GM19372 (cell line): ENCODE measurements around the gene ITGAE.
"Not testable (repeated sequence)": the region's sequence is repeated elsewhere in the genome, so short reads cannot be mapped to it uniquely, and the experiment has no call there.

Experiments
- ATAC-seq: cut with Tn5 transposase; IDR thresholded peaks from one replicate; pipeline ENCODE4 v1.9.1; 2021; ENCODE audit warnings: mild to moderate bottlenecking, low read depth, moderate library complexity; ENCODE audit not compliant: unreplicated experiment

Gene ITGAE

DNA sequence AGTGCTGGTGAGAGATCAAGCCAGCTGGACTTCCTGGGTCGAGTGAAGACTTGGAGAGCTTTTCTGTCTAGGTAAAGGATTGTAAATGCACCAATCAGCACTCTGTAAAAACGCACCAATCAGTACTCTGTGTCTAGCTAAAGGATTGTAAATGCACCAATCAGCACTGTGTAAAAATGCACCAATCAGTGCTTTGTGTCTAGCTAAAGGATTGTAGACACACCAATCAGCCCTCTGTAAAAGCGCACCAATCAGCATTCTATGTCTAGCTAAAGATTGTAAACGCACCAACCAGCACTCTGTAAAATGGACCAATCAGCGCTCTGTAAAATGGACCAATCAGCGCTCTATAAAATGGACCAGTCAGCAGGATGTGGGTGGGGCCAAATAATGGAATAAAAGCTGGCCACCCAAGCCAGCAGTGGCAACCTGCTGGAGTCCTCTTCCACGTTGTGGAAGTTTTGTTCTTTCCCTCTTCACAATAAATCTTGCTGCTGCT, 98.9 kb downstream of the ITGAE start:
- ATAC-seq: not testable (repeated sequence)

DNA sequence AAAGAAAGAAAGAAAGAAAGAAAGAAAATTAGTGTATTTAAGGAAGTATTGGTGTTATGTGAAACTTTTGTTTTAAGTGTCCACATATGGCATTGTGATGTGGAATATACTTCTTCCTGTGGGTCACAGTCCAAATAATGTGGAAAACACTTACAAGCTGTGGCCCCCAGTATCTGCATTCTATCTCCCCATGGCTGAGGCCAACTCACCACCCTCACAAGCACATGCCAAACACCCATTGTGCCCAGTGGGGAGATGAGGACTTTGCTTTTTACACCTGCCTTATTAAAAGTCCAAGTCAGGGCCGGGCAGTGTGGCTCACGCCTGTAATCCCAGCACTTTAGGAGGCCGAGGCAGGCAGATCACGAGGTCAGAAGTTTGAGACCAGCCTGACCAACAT, 101.0 kb downstream of the ITGAE start:
- no peak for ATAC-seq

DNA sequence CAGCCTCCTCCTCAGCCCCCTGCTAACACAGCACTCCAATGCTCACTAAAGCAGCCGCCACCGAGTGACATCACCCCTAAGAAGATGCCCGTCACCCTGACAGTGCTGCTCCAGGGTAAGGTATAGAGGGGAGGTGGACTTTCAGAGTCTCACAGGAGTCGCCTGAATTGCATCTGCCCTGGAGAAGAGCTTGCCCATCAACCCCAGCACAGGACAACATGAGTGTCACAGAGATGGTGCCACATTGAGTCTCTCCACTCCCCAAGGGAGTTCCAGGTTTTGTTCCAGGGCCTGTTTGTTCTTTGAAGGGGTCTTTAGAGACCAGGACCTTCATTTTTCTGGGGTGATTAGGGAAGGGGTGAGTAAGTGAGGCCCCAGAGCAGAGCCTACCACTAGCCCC, 102.8 kb downstream of the ITGAE start:
- ATAC-seq: no peak

DNA sequence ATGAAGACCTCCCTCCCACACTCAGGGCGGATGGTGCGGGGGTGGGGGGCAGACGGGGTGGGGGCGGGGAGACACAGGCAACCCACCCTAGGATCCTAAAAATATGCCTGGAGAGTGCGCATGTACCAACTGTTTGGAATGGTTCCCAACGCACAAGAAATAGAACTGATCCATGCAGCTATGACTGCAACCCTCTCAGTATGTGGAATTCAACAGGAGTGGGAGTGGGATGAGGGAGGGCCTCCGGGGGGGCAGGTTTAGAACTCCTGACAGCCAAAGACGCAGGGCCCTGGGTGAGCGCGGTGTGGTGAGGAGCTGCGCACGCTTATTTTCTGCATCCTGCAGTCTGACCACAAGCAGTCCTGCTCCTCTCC, 103.9 kb downstream of the ITGAE start:
- ATAC-seq: no peak

DNA sequence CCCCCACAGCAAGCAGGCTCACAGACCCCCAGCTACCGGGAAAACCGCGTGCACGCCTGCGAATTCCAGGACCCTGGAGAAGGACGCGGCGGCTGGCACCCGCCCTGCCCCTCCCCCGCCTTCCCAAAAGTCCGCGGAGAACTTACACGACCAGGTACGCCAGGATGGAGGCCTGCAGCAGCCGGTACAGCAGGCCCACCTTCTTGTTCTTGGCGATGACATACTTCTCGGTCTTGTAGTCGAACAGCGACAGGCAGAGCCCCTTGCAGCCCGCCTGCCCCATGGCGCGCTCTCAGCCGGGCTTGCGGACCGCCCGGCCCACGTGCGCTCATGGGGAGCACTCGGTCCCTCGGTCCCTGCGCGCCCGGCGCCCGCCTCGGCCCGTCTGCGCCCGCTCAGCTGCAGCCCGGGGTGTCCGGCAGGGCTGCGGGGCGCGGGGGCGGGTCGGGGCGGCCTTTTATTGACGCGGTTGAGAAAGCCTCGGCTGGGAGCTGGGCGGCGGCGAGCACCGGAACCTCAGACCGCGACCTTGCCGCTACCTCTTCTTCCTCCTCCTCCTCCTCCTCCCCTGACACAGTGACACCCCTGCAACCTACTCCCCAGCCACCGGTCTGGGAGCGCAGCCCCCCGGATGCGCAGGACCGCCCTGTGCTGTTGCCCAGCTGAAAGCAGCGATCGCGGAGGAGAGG, 105.1 kb downstream of the ITGAE start, which contains the start of gene P2RX5:
TSS of gene P2RX5 (minus strand) at position 433 of the 689 bp plus-strand sequence. CDS start at position 283, 150 bp downstream.
- ATAC-seq: no peak

DNA sequence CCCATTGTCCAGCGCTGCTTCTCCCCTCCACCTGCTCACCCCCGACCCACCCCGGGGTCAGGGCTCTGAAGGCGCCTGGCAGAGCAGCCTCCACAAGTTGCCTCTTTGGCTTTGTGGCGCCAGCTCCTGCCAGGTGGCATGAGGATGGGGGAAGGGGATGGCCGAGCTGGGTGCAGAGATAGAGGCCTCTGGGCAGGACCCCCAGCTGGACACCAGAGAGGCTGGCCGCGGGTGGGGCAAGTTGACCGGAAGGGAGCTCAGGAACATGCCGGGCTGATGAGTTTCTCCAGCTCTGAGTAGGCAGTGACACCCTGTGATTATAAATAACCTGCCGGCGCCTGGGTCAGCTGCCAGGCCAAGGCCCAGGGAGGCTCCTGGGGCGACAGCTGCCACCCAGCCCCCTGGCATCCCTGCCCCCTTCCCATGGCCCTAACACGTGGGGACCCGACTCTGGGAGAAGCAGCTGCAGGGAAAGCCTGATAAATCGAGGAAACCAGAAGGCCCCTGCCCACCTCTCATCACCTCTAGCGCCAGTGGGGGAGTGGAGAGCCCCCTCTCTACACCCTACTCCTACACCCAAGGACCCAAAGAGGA, 105.8 kb downstream of the ITGAE start:
- no peak for ATAC-seq

DNA sequence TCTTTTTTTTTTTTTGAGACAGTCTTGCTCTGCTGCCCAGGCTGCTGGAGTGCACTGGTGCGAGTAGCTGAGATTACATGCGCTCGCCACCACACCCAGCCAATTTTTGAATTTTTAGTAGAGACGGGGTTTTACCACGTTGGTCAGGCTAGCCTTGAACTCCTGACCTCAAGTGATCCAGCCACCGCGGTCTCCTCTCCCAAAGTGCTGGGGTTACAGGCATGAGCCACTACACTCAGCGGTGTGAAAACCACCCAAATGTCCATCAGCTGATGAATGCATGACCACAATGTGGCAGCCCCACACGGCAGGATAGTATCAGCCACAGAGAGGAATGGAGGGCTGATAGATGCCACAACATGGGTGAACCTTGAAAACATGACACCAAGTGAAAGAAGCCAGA, 107.2 kb downstream of the ITGAE start:
- ATAC-seq: no peak

DNA sequence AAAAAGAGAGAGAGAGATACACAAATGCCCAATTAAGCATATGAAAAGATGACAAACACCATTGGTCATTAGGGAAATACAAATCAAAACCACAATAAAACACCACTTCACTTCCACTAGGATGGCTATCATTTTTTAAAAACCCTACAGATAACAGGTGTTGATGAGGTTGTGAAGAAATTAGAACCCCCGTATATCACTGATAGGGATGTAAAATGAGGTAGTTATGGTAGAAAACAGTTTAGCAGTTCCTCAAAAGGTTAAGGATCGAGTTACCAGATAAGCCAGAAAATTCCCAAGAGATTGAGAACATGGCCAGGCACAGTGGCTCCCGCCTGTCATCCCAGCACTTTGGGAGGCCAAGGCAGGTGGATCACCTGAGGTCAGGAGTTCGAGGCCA, 107.8 kb downstream of the ITGAE start:
- no peak for ATAC-seq

DNA sequence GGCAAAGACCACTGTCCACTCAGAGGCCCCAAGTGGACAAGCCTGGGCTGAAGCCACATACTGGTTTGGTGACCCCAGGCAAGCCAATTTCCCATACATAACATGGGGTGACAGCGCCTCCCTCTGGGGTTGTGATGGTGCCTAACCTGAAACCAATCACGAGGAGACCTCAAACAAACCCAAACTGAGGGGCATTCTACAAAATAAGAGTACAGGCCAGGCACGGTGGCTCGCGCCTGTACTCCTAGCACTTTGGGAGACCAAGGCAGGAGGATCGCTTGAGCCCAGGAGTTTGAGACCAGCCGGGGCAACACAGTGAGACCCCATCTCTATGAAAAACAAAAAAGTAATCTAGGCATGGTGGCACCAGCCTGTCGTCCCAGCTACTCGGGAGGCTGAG, 108.6 kb downstream of the ITGAE start:
- ATAC-seq: no peak

DNA sequence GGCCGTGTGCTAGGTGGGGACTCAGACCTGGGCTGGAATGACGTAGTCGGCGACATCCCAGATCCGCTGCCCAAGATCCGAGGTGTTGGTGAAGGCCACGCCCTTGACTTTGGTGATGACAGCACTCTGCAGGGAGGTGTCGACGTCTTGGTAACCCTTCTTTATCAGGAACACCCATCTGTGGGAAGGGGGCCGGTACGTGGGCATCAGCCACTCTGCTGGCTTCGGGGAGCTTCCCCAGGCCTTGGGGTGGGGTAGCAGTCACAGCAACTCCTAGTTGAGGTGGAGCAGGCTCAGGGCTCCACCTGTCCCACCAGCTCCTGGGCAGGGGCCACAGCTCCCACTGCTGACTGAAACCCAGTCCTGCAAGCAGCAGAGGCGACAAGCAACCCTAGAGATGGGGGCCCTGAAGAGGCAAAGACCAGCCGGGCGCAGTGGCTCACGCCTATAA, 109.3 kb downstream of the ITGAE start:
- ATAC-seq: no peak

DNA sequence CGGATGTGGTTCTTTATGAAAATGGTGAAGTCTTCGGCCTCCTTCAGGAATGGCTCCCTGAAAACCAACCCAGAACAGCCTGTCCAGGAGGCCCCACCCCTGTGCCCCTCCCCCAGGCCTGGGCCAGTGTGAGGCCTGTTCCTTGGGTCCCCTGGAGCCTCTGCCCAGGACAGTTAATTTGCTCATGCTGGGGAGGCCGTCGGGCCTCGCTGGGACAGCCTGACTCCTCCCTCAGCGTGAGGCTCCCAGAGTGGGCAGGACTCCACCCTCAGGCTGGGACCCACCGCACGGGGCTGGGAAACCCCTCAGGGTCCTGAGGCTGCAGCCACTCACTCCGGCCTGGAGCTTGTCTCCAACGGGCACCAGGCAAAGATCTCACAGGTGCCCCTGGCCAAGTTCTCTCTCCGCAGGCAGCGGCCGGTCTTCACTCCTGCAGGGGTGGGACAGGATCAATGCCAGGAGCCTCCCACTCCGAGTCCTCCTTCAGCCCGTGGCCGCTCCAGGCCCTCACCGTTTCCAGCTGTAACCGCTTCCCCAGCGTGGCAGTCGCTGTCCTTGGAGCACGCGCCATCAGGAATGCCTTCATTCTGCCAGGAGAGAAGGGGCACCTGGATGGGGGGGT, 110.8 kb downstream of the ITGAE start:
- ATAC-seq: no peak

DNA sequence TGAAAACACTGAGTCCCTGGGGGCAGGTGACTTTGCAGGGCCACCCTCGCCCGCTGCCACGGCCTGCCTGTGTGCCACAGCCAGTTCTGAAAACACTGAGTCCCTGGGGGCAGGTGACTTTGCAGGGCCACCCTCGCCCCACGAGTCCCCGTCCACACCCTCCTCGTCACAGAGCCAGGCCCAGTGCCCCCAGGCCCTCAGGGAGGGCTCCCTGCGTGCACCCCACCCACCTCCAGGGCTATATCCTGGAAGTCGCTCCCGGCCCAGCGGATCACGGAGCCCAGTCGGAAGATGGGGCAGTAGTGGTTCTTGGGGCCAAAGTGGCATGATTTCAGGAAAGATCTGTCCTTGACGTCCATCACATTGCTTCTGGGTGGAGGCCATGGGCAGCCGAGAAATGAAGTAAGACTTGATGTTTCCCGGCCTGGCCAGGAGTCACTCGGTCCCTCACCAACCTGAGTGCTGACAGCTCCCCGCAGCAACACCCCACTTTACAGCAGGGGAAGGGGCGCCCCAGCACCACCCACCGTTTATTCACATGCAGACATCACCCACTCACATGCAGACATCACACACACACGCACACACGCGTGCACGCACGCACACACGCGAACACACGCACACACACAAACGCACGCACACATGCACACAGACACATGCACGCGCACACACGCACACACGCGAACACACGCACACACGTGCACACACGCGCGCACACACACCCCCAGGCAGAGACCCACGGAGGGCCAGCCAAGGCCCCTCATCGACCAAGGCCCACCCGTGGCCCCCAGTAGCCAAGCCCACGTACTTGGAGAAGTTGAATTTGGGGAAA, 111.5 kb downstream of the ITGAE start:
- no peak for ATAC-seq

DNA sequence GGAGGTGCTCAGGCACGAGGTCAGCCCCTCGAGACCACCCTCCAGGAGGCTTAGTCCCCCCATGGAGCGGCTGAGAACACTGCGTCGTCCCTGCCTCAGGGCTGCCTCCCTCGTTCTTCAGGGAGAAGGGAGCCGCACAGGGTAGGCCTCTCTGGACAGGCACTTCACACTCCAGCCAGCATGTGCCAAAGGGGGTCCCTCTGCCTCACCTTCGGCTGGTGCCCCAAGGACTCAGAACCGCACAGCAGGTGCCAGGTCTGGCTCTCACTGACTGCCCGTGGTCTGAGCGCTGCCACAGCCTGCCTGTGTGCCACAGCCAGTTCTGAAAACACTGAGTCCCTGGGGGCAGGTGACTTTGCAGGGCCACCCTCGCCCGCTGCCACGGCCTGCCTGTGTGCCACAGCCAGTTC, 112.1 kb downstream of the ITGAE start:
- ATAC-seq: no peak

DNA sequence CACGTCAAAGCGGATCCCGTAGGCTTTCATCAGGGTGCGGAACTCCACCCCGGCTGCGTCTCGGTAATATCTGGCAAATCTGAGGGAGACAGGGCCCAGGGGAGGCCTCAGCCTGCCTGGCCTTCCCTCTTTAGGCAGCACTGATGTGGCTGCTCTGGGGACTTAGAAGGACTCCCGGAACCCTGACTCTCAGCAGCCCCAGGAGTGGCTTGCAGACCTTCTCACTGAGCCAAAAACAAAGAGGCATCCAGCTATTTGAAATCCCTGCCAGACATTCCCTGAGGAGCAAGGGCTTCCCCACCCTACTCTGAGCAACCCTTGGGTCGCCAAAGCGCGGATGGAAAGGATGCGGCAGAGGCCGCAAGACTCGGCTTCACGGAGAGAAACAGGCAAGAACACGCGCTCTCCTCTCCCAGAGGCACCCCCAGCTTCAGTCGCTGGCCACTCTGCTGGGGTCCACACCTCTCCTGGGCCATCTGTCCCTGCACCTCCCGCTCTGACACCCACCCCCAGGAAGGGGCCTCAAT, 112.9 kb downstream of the ITGAE start:
- ATAC-seq: no peak

DNA sequence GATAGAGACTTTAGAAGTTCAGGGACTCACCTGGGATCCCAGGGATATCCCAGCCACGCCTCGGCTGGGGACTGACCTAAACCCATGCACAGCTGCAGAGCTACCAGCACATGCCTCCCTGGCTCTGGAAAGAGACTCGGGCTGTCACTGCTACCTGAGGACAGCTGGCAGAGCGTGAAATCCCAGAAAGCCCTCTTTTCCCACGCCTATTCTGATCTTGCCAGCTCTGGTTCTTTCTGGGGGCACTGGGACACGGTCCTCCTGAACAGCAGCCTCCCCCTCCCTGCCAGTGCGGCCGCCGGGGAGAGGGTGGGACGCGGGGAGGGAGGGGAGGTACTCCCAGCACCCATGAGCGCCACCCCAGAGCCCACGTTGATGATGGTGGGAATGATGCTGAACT, 115.8 kb downstream of the ITGAE start:
- no peak for ATAC-seq

DNA sequence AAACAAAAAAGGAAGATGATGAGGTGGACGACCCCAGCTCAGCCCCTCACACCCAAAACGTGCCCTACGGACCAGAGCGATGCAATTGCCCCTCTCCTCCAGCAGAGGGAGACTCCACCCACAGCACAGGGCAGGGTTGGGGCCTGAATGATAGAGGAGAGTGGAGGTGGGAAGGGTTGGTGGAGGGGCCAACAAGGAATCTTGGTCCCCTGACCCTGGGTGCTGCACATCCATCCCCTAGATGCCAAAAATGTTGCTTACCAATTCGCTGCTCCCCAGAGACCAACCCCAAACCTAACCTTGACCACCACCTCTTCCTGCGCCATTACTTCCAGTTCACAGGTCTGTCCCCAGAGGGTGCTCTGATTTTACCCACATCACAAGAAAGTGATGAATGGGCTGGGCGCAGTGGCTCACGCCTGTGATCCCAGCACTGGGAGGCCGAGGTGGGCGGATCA, 117.9 kb downstream of the ITGAE start:
- ATAC-seq: no peak

DNA sequence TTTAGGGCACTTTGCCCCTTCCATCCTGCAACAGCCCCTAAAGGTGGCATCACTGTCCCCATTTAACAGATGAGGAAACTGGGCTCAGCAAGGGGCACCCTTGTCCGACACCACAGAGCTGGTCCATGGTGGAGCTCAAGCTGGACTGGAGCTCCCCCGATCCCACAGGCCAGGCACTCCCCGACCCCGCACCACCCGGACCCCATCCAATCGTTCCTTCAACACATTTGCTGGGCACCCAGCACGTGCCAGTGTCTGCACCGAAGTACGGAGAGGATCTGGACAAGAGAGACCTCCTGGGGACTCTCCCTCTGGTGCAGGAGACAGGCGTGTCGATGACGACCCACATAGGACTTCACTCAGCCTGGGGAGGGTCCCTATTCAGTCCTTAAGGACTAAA, 119.0 kb downstream of the ITGAE start:
- no peak for ATAC-seq

DNA sequence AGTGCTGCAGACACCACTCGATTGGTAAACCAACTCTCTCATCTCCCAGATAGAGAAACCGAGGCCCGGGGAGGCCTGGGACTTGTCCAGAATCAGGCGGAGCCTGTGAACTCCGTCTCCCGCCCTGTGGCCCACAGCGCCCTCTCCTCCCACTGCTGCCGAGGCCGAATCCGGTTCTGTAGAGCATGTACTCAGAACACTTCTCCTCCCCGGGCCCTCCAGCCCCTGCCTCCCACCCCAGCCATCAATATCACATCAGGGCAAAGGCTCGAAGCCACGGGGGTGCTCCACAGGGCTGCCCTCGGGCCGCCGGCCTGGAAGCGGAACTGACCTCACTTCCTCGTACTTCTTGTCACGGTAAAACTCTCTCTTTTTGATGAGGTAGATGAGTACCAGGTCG, 119.4 kb downstream of the ITGAE start:
- no peak for ATAC-seq

DNA sequence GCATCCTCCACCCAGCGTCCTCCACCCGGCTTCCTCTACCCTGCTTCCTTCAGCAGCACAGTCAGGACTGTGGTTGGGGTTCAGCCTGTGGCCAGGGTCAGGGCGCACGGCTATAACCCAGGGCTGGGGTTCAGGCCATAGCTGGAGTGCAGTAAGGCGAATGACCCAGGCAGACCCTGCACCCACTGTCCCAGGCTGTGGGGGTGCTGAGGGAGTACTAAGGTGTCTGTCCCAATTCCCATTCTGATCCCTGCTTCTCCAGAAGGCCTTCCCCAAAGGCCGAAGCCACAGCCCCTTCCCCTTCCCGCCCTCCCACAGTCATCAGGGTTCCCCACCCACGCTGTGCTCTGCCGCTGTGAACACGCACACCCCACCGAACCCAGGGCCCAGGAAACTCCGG, 119.9 kb downstream of the ITGAE start:
- no peak for ATAC-seq

DNA sequence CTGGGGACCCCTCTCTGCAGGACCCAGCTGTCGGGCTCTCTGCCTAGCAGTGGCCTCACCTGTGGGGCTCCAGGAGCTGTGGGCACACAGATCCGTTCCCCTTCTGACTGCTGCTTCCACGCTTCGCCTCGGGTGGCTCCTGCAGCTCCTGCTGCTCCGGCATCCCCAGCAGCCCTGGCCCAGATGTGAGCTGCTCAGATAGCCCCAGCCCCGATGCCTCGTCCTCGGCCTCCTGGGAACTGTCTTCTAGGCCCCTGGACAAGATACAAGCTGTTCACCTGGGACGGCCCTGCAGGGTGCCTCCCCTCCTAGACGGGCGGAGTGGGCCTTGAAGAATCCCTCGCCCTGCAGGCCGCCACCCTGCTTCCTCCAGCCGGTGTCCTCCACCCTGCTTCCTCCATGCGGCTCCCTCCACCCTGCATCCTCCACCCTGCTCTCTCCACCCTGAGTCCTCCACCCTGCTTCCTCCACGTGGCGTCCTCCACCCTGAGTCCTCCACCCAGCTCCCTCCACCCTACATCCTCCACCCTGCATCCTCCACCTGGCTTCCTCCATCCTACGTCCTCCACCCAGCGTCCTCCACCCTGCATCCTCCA, 121.4 kb downstream of the ITGAE start:
- no peak for ATAC-seq
